ENCODE data around the gene PCNP.
"Not testable (repeated sequence)": the region's sequence is repeated elsewhere in the genome, so short reads cannot be mapped to it uniquely, and the experiment has no call there.

The PCNP gene

GRCh38 chr3:101573449-101574387, at the start of gene PCNP:
Gene PCNP (plus strand): TSS chr3:101574180. CDS start chr3:101574216, 36 bp downstream.
- DNase-seq (ENCODE audit: extremely low spot score, insufficient read length, low read depth) (peak; percentile 89), FAIRE-seq (peak; percentile 97)

- no peak for FAIRE-seq
- DNase-seq (ENCODE audit: extremely low spot score, insufficient read length, low read depth): no peak
Measured at GRCh38 chr3:101527441-101527840, 46.5 kb upstream of the PCNP start.

- FAIRE-seq: no peak
Measured at GRCh38 chr3:101527906-101528305, 46.1 kb upstream of the PCNP start.

GRCh38 chr3:101529816-101530685, 43.9 kb upstream of the PCNP start:
- no peak for DNase-seq (ENCODE audit: extremely low spot score, insufficient read length, low read depth)
- no peak for FAIRE-seq

More at GRCh38 chr3:101527906-101528305, 46.1 kb upstream of the PCNP start:
- DNase-seq (ENCODE audit: extremely low spot score, insufficient read length, low read depth): no peak

- FAIRE-seq (no peak), DNase-seq (ENCODE audit: extremely low spot score, insufficient read length, low read depth) (no peak)
Measured at GRCh38 chr3:101530686-101531047, 43.3 kb upstream of the PCNP start.

- FAIRE-seq: no peak
- DNase-seq (ENCODE audit: extremely low spot score, insufficient read length, low read depth): no peak
Measured at GRCh38 chr3:101531473-101532086, 42.4 kb upstream of the PCNP start.

- no peak for FAIRE-seq
Measured at GRCh38 chr3:101532783-101533602, 41.0 kb upstream of the PCNP start.

GRCh38 chr3:101533603-101533968, 40.4 kb upstream of the PCNP start:
- DNase-seq (ENCODE audit: extremely low spot score, insufficient read length, low read depth) (no peak), FAIRE-seq (no peak)

More at GRCh38 chr3:101532783-101533602, 41.0 kb upstream of the PCNP start:
- no peak for DNase-seq (ENCODE audit: extremely low spot score, insufficient read length, low read depth)

GRCh38 chr3:101535221-101535620, 38.8 kb upstream of the PCNP start:
- DNase-seq (ENCODE audit: extremely low spot score, insufficient read length, low read depth) (no peak), FAIRE-seq (no peak)

GRCh38 chr3:101536266-101536665, 37.7 kb upstream of the PCNP start:
- no peak for FAIRE-seq

GRCh38 chr3:101536955-101537354, 37.0 kb upstream of the PCNP start:
- not testable (repeated sequence) for DNase-seq (ENCODE audit: extremely low spot score, insufficient read length, low read depth); FAIRE-seq

More at GRCh38 chr3:101536266-101536665, 37.7 kb upstream of the PCNP start:
- no peak for DNase-seq (ENCODE audit: extremely low spot score, insufficient read length, low read depth)

GRCh38 chr3:101542957-101543356, 31.0 kb upstream of the PCNP start:
- DNase-seq (ENCODE audit: extremely low spot score, insufficient read length, low read depth): no peak
- no peak for FAIRE-seq

GRCh38 chr3:101544161-101544850, 29.7 kb upstream of the PCNP start:
- no peak for FAIRE-seq
- no peak for DNase-seq (ENCODE audit: extremely low spot score, insufficient read length, low read depth)

GRCh38 chr3:101548527-101549105, 25.4 kb upstream of the PCNP start:
- no peak for DNase-seq (ENCODE audit: extremely low spot score, insufficient read length, low read depth)
- FAIRE-seq: no peak

GRCh38 chr3:101549473-101549872, 24.5 kb upstream of the PCNP start:
- DNase-seq (ENCODE audit: extremely low spot score, insufficient read length, low read depth): no peak
- FAIRE-seq: no peak

- DNase-seq (ENCODE audit: extremely low spot score, insufficient read length, low read depth); FAIRE-seq: not testable (repeated sequence)
Measured at GRCh38 chr3:101551359-101552081, 22.5 kb upstream of the PCNP start.

GRCh38 chr3:101553381-101553780, 20.6 kb upstream of the PCNP start:
- not testable (repeated sequence) for DNase-seq (ENCODE audit: extremely low spot score, insufficient read length, low read depth); FAIRE-seq

GRCh38 chr3:101556064-101556463, 17.9 kb upstream of the PCNP start:
- DNase-seq (ENCODE audit: extremely low spot score, insufficient read length, low read depth) (no peak), FAIRE-seq (no peak)

Measured in GM18507 (cell line).